SK-N-SH treated with all-trans-retinoic acid at 6 μM for 48 hours (cell line): ENCODE data around the gene FOXRED2.
"Not testable (repeated sequence)": the region's sequence is repeated elsewhere in the genome, so short reads cannot be mapped to it uniquely, and the experiment has no call there.

Experiments used
- ATAC-seq: fragments of 200-7000 bp; cut with Tn5 transposase; 3 replicates; pipeline ENCODE4 v1.9.1; 2020; ENCODE audit warnings: mild to moderate bottlenecking, moderate library complexity
- ARNTL ChIP-seq: fragments of 450-650 bp; formaldehyde crosslinking; IDR thresholded peaks from 2 replicates; pipeline ENCODE4 v1.5.0; 2020; ENCODE audit warnings: low read depth, mild to moderate bottlenecking, moderate library complexity, borderline replicate concordance
- BACH2 ChIP-seq: fragments of 250-450 bp; sonication (Bioruptor Pico); IDR thresholded peaks from 2 replicates; pipeline ENCODE4 v1.9.0; 2021; ENCODE audit warnings: mild to moderate bottlenecking, borderline replicate concordance
- CREB5 ChIP-seq: fragments of 250-450 bp; sonication (Bioruptor Pico); IDR thresholded peaks from 2 replicates; pipeline ENCODE4 v1.5.1; 2020; ENCODE audit warnings: low read depth, mild to moderate bottlenecking, moderate library complexity
- CSDC2 ChIP-seq: fragments of 250-450 bp; sonication (Bioruptor Pico); IDR thresholded peaks from 2 replicates; pipeline ENCODE4 v1.5.0; 2020; ENCODE audit warnings: mild to moderate bottlenecking, moderate library complexity
- ESRRG ChIP-seq: fragments of 250-450 bp; sonication (Bioruptor Pico); IDR thresholded peaks from 2 replicates; pipeline ENCODE4 v1.6.1; 2021; ENCODE audit warnings: mild to moderate bottlenecking
- GLIS3 ChIP-seq: fragments of 250-450 bp; sonication (Bioruptor Pico); IDR thresholded peaks from 2 replicates; pipeline ENCODE4 v1.5.0; 2020; ENCODE audit warnings: mild to moderate bottlenecking, moderate library complexity
- ISL1 ChIP-seq: fragments of 250-450 bp; sonication (Bioruptor Pico); IDR thresholded peaks from 2 replicates; pipeline ENCODE4 v2.1.2; 2022; ENCODE audit warnings: mild to moderate bottlenecking, moderate library complexity
- OSR1 ChIP-seq: fragments of 250-450 bp; sonication (Bioruptor Pico); IDR thresholded peaks from 2 replicates; pipeline ENCODE4 v1.8.0; 2022; ENCODE audit warnings: moderate library complexity, mild to moderate bottlenecking, inconsistent platforms
- PATZ1 ChIP-seq: fragments of 250-450 bp; sonication (Bioruptor Pico); IDR thresholded peaks from 2 replicates; pipeline ENCODE4 v1.8.0; 2020; ENCODE audit warnings: mild to moderate bottlenecking, moderate library complexity, borderline replicate concordance
- POU6F1 ChIP-seq: fragments of 250-450 bp; sonication (Bioruptor Pico); IDR thresholded peaks from 2 replicates; pipeline ENCODE4 v1.8.0; 2021; ENCODE audit warnings: low read depth, mild to moderate bottlenecking, moderate library complexity, borderline replicate concordance
- SNAI2 ChIP-seq: fragments of 250-450 bp; sonication (Bioruptor Pico); IDR thresholded peaks from 2 replicates; pipeline ENCODE4 v1.5.0; 2020; ENCODE audit warnings: mild to moderate bottlenecking, moderate library complexity
- TCF4 ChIP-seq: fragments of 250-450 bp; sonication (Bioruptor Pico); IDR thresholded peaks from 2 replicates; pipeline ENCODE4 v1.8.0; 2021; ENCODE audit warnings: mild to moderate bottlenecking, moderate library complexity, borderline replicate concordance
- TOX ChIP-seq: fragments of 250-450 bp; sonication (Bioruptor Pico); IDR thresholded peaks from 2 replicates; pipeline ENCODE4 v1.8.0; 2021; ENCODE audit warnings: mild to moderate bottlenecking, moderate library complexity, borderline replicate concordance
- TSHZ2 ChIP-seq: fragments of 250-450 bp; sonication (Bioruptor Pico); IDR thresholded peaks from 2 replicates; pipeline ENCODE4 v1.5.0; 2020; ENCODE audit warnings: mild to moderate bottlenecking, moderate library complexity
- ZC3H10 ChIP-seq: fragments of 250-450 bp; sonication (Bioruptor Pico); IDR thresholded peaks from 2 replicates; pipeline ENCODE4 v1.5.1; 2021; ENCODE audit warnings: mild to moderate bottlenecking, moderate library complexity
- ZFP3 ChIP-seq: fragments of 250-450 bp; sonication (Bioruptor Pico); IDR thresholded peaks from 2 replicates; pipeline ENCODE4 v1.5.0; 2020; ENCODE audit warnings: mild to moderate bottlenecking, moderate library complexity
- ZFP30 ChIP-seq: fragments of 450-650 bp; formaldehyde crosslinking; IDR thresholded peaks from 2 replicates; pipeline ENCODE4 v1.5.0; 2022; ENCODE audit warnings: mild to moderate bottlenecking, moderate library complexity
- ZNF565 ChIP-seq: fragments of 450-650 bp; formaldehyde crosslinking; conservative IDR thresholded peaks from 2 replicates; pipeline ENCODE4 v1.5.0; 2020; ENCODE audit warnings: low read depth, mild to moderate bottlenecking, moderate library complexity
- ZNF70 ChIP-seq: fragments of 450-650 bp; formaldehyde crosslinking; IDR thresholded peaks from 2 replicates; pipeline ENCODE4 v1.5.0; 2020; ENCODE audit warnings: mild to moderate bottlenecking, moderate library complexity
- ZNF8 ChIP-seq: fragments of 450-650 bp; formaldehyde crosslinking; IDR thresholded peaks from 2 replicates; pipeline ENCODE4 v1.5.0; 2020; ENCODE audit warnings: mild to moderate bottlenecking, moderate library complexity

Gene FOXRED2

GRCh38 chr22:36453855-36454378, 52.9 kb downstream of the FOXRED2 start:
- TF ChIP-seq POU6F1 (CRISPR knock-in tag): no peak
- no peak for TF ChIP-seq ZNF70 (CRISPR knock-in tag)
- TF ChIP-seq ESRRG (CRISPR knock-in tag): no peak
- no peak for TF ChIP-seq PATZ1 (CRISPR knock-in tag)
- no peak for TF ChIP-seq TOX (CRISPR knock-in tag)
- no peak for TF ChIP-seq ARNTL (CRISPR knock-in tag)
- no peak for TF ChIP-seq BACH2 (CRISPR knock-in tag)
- no peak for TF ChIP-seq SNAI2
- no peak for TF ChIP-seq TSHZ2 (CRISPR knock-in tag)
- TF ChIP-seq GLIS3 (CRISPR knock-in tag): no peak
- TF ChIP-seq ZNF8 (CRISPR knock-in tag): no peak
- no peak for TF ChIP-seq TCF4 (CRISPR knock-in tag)
- TF ChIP-seq OSR1 (CRISPR knock-in tag): no peak
- no peak for TF ChIP-seq ZFP3 (CRISPR knock-in tag)
- no peak for TF ChIP-seq ZNF565 (CRISPR knock-in tag)
- TF ChIP-seq ZC3H10 (CRISPR knock-in tag): no peak
- TF ChIP-seq CREB5 (CRISPR knock-in tag): no peak
- no peak for TF ChIP-seq ZFP30 (CRISPR knock-in tag)
- no peak for TF ChIP-seq ISL1
- TF ChIP-seq CSDC2 (CRISPR knock-in tag): no peak
- no peak for ATAC-seq

GRCh38 chr22:36452978-36453607, 53.7 kb downstream of the FOXRED2 start:
- ATAC-seq: not testable (repeated sequence)

- no peak for ATAC-seq
Measured at GRCh38 chr22:36452250-36452977, 54.4 kb downstream of the FOXRED2 start.

GRCh38 chr22:36450923-36451322, 55.9 kb downstream of the FOXRED2 start:
- ATAC-seq: not testable (repeated sequence)

More at GRCh38 chr22:36452250-36452977, 54.4 kb downstream of the FOXRED2 start:
- no peak for TF ChIP-seq PATZ1 (CRISPR knock-in tag)
